RWPE1 (cell line): Measurements from ENCODE around the gene DUOXA1.

Experiments used
- CTCF ChIA-PET: fragments of 350-600 bp; sonication (Branson Sonifier 250); formaldehyde crosslinking; extraction: SDS; loops from one replicate; lab custom pipeline; 2021; lab: Yijun Ruan, JAX
- POLR2A ChIA-PET: fragments of 400-600 bp; formaldehyde crosslinking; extraction: SDS; loops from one replicate; lab custom pipeline; 2020; ENCODE audit warnings: antibody characterized with exemption; ENCODE audit not compliant: low non-redundant PET; lab: Yijun Ruan, JAX
- DNase-seq: peaks from one replicate; pipeline ENCODE4 v3.0.0; 2012; ENCODE audit warnings: low spot score
- H3K27ac ChIP-seq: fragments of 450-650 bp; 2 replicates; pipeline ENCODE4 v1.5.1; 2017
- CTCF ChIP-seq: fragments of 450-650 bp; conservative IDR thresholded peaks from 2 replicates; pipeline ENCODE4 v1.5.1; 2017; ENCODE audit warnings: low read depth, mild to moderate bottlenecking

Gene DUOXA1

GRCh38 chr15:45130291-45131000, 767 bp upstream of the DUOXA1 start:
- no peak for DNase-seq
- ChIA-PET POLR2A (interaction anchor here (1.5 kb wide), 1 partner anchor 32 kb away, joined by 3 read pairs; no protein-coding TSS in a partner anchor), CTCF (interaction anchor here (0.7 to 1.8 kb wide), 6 partner anchors 12 to 147 kb away, joined by 3 to 11 read pairs (median 4); no protein-coding TSS in a partner anchor)
- peak overlapping the region; percentile 70 for H3K27ac ChIP-seq
- no peak for TF ChIP-seq CTCF

- ChIA-PET CTCF (interaction anchor here (1.1 to 1.8 kb wide), 4 partner anchors 11 to 148 kb away, joined by 3 to 11 read pairs (median 6); no protein-coding TSS in a partner anchor), POLR2A (no interaction called here)
- no peak for DNase-seq
- TF ChIP-seq CTCF = no peak
- H3K27ac ChIP-seq = peak overlapping the region; percentile 70
These were observed 574 bp downstream of the DUOXA1 start for GRCh38 chr15:45128971-45129639.

- no peak overlapping the region for H3K27ac ChIP-seq
- no peak for DNase-seq
- ChIA-PET CTCF (interaction anchor here (0.6 to 1.7 kb wide), 9 partner anchors 9 to 256 kb away, joined by 3 to 7 read pairs (median 3); no protein-coding TSS in a partner anchor), POLR2A (no interaction called here)
- TF ChIP-seq CTCF = peak; percentile 89
These were observed 3.0 kb downstream of the DUOXA1 start for GRCh38 chr15:45126535-45127158.

- no peak for TF ChIP-seq CTCF
- CTCF ChIA-PET = interaction anchor here (1.1 to 1.5 kb wide), 2 partner anchors 40 to 44 kb away, joined by 3 to 6 read pairs; no protein-coding TSS in a partner anchor
- no peak for DNase-seq
- POLR2A ChIA-PET = no interaction called here
- H3K27ac ChIP-seq = no peak overlapping the region
These were observed 6.3 kb downstream of the DUOXA1 start for GRCh38 chr15:45123397-45123796.

GRCh38 chr15:45122719-45123118, 7.0 kb downstream of the DUOXA1 start:
- no peak for DNase-seq
- POLR2A ChIA-PET = interaction anchor here (0.6 kb wide), 1 partner anchor 153 kb away, joined by 4 read pairs; no protein-coding TSS in a partner anchor
- CTCF ChIA-PET = interaction anchor here (1.1 kb wide), 2 partner anchors 36 to 40 kb away, joined by 6 read pairs; no protein-coding TSS in a partner anchor

More at GRCh38 chr15:45122719-45123118, 7.0 kb downstream of the DUOXA1 start:
- H3K27ac ChIP-seq = no peak overlapping the region
- TF ChIP-seq CTCF = no peak
